GM20431 (cell line): Measurements from ENCODE around the gene CRYGN.

Experiments
- in situ Hi-C: fragments of 300-500 bp; cut with MseI, MboI; formaldehyde crosslinking; loops from one replicate; pipeline ENCODE4 v1.15.0; 2020; ENCODE audit warnings: low sequenced_read_pairs; ENCODE audit not compliant: unreplicated experiment

Gene CRYGN

DNA sequence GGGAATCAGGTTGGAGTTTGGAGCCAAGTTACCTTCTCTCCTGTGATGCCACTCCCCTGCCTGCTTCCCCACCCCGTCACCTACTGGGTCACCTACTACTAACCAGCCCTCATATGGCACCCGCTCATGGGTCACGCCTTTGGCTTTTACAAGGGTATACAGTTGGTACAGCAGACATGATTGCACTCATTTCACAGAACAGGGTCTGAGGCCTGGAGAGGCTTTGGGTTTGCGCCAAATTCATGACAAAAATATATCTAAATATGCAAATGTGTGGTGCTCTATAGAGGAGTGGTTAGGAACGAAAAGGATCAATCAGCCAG, 10.7 kb downstream of the CRYGN start:
- in situ Hi-C loops = no loop called here

DNA sequence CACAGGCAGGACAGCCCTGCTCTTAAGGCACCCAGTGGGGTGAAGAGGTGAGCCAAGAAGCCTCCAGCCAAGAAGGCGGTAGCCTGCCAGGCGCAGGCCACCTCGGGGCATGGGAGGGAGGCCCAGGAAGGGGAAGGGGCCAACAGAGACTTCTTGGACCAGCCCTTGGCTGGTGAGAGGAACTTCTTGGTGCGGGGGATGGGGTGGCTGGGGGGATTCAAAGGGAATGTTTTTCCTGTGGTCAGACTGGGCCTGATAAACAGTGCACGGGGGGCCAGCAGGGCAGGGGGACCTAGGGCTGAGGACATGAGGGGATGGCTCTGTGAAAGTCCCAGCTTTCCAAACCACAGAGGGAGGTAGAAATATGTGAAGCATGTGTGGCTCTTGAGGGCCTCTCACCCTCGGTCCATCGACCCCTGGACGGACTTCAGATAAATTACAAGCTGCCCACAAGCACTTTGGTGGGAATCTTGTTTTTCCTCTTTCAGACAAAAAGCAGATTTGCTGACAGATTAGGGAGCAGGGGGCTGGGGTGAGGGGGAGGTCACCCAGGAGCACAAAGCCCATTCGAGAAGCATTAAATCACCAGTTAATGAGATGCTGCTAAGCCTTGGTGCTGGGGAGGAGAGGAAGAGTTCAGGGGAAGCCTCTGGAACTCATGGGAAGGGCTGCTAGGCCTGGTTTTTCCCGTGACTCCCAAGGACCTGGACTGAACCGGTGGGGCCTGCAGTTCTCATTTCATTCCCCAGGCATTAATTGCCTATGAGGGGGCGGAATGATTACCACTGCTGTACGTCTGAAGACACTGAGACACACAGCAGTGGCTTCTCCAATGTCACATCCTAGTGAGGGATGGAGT, 11.3 kb downstream of the CRYGN start:
- in situ Hi-C loops = no loop called here

DNA sequence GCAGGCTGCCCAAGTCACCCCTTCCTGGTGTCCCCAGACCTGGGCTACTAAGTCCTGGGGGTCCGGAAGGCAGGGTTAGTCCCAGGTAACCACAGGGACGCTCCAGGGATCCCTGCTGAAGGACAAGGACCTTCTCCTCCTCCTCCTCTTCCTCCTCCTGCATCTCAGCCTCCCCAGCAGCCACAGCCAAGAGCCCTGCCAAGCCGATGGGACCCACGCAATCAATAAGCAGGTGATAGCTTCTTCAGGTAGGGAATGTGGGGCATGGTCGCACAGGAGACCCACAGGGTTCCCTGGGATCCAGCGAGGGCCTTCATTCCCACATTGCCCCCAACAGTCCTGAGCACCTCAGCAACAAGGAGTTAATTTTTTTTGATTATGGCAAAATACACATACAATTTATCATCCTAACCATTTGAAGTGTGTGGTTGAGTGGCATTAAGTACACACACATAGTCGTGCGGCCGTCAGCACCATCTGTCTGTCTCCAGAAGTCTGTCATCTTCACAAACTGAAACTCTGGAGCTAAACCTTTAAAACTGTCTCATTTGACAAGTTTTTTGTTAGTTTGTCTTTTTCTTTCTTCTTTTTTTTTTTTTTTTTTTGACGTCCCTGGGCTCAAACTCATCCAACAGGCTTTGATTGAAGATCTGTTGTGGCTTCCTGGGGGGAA, 12.1 kb downstream of the CRYGN start:
- in situ Hi-C loops = no loop called here

DNA sequence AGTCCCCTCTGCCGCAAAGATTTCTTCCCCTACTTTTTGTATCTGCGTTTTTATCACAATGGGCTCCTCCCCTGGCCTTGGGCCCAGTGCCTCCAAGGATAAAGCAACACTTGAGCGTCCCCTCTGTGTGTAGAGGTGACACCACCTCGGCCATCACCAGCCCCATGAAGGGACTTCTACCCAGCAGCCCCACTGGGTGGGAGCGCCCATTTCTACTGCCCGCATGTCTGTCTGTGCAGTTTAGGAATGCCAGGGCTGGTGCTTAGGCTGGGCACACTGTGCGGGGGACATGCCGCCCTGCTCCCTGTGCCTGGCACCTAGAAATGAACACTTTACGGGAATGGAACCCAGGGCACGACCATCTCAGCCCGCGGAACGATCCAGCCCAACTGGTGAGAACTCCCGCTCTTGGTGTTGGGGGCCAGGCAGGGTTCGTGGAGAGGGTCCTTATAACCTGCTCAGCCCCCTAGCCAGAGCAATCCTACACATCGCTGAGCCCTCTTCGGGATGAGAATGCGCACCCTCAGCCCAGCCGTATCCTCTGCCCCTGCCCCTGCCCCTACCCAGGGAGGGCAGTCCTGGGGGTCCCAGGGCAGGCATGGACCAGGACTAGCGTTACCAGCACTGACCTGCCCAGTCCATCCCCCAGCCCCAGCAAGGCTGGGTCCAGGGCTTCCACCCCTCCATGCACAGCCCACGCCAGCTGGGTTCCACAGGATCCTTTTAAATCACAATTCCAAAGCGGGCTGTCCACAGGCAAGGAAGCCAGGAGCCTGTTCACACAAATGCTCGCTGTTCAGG, 12.8 kb downstream of the CRYGN start:
- in situ Hi-C loops = no loop called here

GRCh38 chr7:151426441-151426903, 13.5 kb downstream of the CRYGN start:
- in situ Hi-C loops = no loop called here

GRCh38 chr7:151425670-151426440, 14.1 kb downstream of the CRYGN start:
- in situ Hi-C loops = no loop called here

- in situ Hi-C loops = no loop called here
Observed at GRCh38 chr7:151424799-151425198, 15.1 kb downstream of the CRYGN start.

GRCh38 chr7:151423936-151424335, 16.0 kb downstream of the CRYGN start:
- in situ Hi-C loops = no loop called here

- in situ Hi-C loops = no loop called here
Observed at GRCh38 chr7:151423226-151423625, 16.7 kb downstream of the CRYGN start.

DNA sequence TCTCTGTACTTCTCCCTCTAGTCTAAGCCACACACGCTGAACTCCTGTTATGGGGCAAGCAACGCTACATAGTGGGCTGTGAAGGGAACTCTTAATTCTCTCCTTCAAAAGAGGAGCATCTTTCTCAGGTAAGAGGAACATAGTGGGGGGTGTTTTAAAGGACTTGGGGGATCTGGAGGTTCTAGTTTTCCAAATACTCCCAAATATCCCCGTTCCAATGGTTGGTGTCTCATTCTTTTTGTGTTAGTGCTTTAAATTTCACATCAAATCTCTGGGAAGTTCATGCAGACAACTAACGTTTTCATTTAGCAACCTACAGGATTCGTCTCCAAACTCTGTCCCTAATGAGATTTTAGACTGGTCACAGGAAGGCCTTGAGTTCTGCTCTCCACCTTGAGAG, 17.7 kb downstream of the CRYGN start:
- in situ Hi-C loops = no loop called here

DNA sequence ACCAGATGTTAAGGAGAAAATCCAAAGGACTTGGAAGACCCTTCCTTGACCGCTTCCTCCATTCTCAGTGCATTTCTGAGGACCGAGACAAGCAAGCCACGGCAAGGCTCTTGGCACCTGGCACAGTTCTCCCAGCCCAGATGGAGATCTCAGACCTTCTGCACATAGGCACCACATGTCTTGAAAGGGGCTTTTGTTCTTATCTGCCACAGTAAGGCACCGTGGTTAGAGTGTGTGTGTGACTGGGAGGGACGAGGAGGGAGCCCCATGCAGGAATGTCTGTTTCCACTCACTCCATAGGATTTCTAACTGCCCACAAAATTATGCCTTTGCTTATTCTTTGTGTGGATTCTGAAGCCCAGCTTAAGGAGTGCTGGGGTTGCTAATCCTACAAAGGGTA, 19.8 kb downstream of the CRYGN start:
- in situ Hi-C loops = no loop called here

DNA sequence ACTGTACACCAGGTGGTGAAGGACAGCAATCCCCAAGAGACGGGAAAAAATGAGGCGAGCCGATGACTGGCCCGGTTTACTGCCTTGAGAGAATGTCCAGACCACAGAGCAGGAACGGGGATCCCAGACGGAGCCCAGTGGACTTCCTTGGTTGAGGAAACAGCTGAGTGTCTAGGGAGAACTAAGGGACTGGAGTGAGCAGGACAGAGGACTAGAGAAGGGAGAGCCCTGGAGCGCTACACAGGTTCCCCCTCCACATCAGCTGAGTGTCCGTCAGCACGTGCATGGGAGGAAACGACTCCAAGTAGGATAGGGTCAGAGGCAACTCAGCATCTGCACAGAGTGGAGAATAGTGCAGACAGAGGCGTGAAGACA, 23.0 kb downstream of the CRYGN start:
- in situ Hi-C loops = no loop called here

DNA sequence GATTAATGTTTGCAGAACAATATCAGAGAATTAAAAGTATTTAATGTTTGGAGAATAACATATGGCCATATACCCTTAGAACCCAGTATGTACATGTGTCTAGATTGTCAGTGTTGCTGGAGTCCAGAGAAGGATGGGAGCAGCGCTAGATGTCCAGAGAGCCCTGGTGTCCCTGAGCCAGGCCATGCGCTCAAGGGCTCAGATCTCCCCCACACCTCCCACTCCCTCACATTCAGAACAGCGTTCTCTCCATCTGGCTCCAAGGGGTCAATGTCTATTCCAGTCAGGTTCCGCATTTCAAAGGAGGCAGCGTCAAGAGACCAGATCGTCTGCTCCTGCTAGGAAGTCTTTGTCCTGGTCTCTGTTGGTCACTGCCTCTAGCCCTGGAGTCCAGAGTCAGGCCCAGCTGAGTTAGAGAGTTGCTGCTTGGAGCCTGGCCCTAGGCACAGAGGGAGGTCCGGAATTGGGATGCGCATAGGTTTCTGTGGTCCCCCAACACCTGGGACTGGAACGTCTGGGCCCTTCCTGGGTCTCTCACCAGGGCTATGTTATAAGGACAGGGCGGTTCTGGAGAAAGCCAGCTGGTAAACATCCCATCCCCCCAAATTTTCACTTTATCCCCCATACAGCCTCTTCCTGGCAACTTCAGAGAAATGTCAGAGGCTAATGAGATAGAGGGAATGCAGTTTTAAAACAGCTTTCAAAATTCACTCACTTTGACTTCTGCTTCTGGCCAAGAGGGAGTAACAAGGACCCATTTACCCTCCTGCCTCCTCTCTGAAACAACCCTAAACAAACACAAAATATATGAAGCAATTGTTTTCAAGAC, 23.6 kb downstream of the CRYGN start:
- in situ Hi-C loops = no loop called here

DNA sequence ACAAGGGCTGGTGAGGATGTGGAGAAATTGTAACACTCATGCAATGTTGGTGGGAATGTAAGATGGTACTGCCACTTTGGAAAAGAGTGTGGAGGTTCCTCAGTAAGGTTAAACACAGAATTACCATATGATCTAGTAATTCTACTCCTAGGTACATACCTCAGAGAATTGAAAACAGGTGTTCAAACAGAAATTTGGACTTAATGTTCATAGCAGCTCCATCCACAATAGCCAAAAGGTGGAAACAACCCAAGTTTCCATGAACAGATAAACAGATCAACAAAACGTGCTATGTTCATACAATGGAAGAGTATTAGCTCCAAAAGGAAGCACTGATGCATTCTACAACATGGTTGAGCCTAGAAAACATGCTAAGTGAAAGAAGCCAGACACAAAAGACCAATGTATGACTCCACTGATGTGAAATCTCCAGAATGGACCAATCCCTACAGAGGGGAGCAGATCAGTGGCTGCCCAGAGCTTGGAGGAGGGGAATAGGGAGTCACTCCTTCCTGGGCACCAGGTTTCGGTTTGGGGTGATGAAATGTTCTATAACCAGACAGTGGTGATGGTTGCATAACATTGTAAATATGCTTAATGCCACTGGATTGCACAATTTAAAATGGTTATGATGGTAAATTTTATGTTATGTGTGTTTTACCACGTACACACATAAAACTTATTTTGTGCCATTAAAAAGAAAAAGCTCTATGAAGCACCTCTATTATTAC, 24.4 kb downstream of the CRYGN start:
- in situ Hi-C loops = no loop called here

DNA sequence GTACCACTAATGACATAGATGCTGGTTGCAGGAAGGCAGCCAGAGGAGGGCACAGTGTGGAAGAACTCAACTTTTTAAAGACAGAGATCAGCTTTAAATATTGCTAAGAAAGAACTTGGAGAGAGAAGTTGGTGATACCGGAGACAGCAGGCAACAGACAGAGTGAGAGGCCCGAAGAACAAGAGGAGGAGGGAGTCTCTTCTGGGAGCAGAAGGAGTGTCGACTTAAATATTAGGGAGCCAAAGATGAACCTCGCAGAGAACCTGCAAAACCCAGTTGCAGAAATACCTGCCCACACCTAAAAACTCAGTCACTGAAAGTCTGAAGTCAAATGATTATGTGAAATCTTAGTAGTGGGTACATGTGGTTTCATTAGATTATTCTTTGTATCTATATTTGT, 26.7 kb downstream of the CRYGN start:
- in situ Hi-C loops = no loop called here

DNA sequence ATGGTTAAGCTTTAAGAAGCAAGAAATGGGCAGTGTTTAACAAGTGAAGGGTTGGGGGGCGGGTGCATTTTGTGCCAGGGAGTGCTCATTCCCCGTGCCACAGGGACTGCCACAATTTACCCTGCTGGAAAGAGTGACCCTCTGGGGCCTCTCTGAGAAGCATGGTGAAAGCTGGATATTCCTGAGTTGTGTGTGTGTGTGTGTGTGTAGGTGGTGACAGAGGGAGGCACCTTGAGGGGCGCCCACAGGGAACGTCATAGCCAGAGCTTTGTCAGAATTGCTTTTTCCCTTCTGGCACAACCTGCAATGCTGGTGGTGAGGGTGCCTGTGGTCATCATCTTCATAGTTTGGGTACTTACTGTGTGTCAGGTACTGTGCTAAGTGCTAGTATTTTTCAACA, 27.6 kb downstream of the CRYGN start:
- in situ Hi-C loops = no loop called here

DNA sequence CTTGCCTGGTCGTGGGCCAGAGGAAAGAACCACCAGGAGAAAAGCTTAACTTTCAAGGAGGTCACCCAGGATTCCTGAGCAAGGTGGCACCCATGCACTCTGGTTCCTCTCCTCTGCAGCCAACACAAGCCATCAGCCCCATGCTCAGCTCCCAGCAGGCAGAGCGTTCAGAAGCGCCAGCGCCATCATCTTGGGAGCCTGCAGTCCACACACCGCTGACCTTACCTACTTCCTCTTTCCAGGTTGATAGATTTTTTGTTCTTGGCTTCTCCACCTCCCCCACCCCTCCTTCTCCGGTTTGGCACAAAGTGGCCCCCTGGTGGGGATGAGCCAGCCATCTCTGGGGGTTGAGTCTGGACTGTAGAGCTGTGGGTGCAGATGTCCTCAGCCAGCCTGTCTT, 28.4 kb downstream of the CRYGN start:
- in situ Hi-C loops = no loop called here

GRCh38 chr7:151410405-151411390, 29.2 kb downstream of the CRYGN start:
- in situ Hi-C loops = no loop called here
